H7 (cell line): ENCODE measurements around the gene EFCC1. TPM values are rescaled to one million over a fixed set of nuclear protein-coding genes. Genes with fewer than 3 reads are reported as not detected.
"Not testable (repeated sequence)": the region's sequence is repeated elsewhere in the genome, so short reads cannot be mapped to it uniquely, and the experiment has no call there.

Experiments used
- DNase-seq: peaks from one replicate; pipeline ENCODE4 v3.0.0; 2012
- H3K27me3 ChIP-seq: 2 replicates; pipeline ENCODE4 v1.6.0; 2011; ENCODE audit warnings: mild to moderate bottlenecking, low read length; ENCODE audit not compliant: control insufficient read depth, insufficient read depth
- H3K36me3 ChIP-seq: replicated peaks from 2 replicates; pipeline ENCODE4 v1.5.1; 2011; ENCODE audit warnings: low read length; ENCODE audit not compliant: control insufficient read depth, insufficient read depth
- H3K4me3 ChIP-seq: 2 replicates; pipeline ENCODE4 v1.5.1; 2011; ENCODE audit warnings: low read depth, mild to moderate bottlenecking, control low read depth, low read length, moderate library complexity; ENCODE audit not compliant: insufficient read depth
- total RNA-seq: library from RNA; depleted of rRNA; stranded (reverse); fragments of >200 nt; shearing (Covaris generic); gene quantifications from 2 replicates; pipeline ENCODE4 v1.2.3, GENCODE V29; 2014

Gene EFCC1
- total RNA-seq, 1 experiment from 2014 or later = 0.21 TPM

- Histone ChIP-seq H3K27me3 (no peaks in the 10 kb centered on the region), H3K4me3 (no peak overlapping the region), H3K36me3 (no peaks in the 10 kb centered on the region)
- no peak for DNase-seq
Measured at GRCh38 chr3:129058441-129059200, 57.5 kb downstream of the EFCC1 start.

GRCh38 chr3:129059311-129059958, 58.3 kb downstream of the EFCC1 start:
- Histone ChIP-seq H3K4me3 (no peak overlapping the region), H3K36me3 (no peaks in the 10 kb centered on the region), H3K27me3 (no peaks in the 10 kb centered on the region)
- DNase-seq = peak; percentile 26

GRCh38 chr3:129060276-129061022, 59.3 kb downstream of the EFCC1 start, which contains the start of gene GP9:
GP9 (plus strand) TSS chr3:129060779; CDS start chr3:129061740, 961 bp downstream.
- Histone ChIP-seq H3K27me3 (no peaks in the 10 kb centered on the region), H3K36me3 (no peaks in the 10 kb centered on the region), H3K4me3 (no peak within 1 kb of the TSS)
- no peak for DNase-seq

- H3K4me3 ChIP-seq = no peak overlapping the region
- DNase-seq = peak; percentile 45
- no peaks in the 10 kb centered on the region for H3K36me3 ChIP-seq
- H3K27me3 ChIP-seq = no peaks in the 10 kb centered on the region
Measured at GRCh38 chr3:129061023-129061887, 60.2 kb downstream of the EFCC1 start.

GRCh38 chr3:129061888-129062834, 61.1 kb downstream of the EFCC1 start:
- no peaks in the 10 kb centered on the region for H3K27me3 ChIP-seq
- no peak overlapping the region for H3K4me3 ChIP-seq
- DNase-seq = peak; percentile 45
- no peaks in the 10 kb centered on the region for H3K36me3 ChIP-seq

- H3K36me3 ChIP-seq = no peaks in the 10 kb centered on the region
- no peak overlapping the region for H3K4me3 ChIP-seq
- no peak for DNase-seq
- no peaks in the 10 kb centered on the region for H3K27me3 ChIP-seq
Measured at GRCh38 chr3:129063091-129063640, 62.1 kb downstream of the EFCC1 start.

GRCh38 chr3:129063841-129064482, 62.9 kb downstream of the EFCC1 start:
- H3K36me3 ChIP-seq = no peaks in the 10 kb centered on the region
- no peaks in the 10 kb centered on the region for H3K27me3 ChIP-seq
- H3K4me3 ChIP-seq = no peak overlapping the region
- no peak for DNase-seq

GRCh38 chr3:129065016-129065719, 64.1 kb downstream of the EFCC1 start:
- no peak for DNase-seq
- no peak overlapping the region for H3K4me3 ChIP-seq

GRCh38 chr3:129065720-129066073, 64.6 kb downstream of the EFCC1 start:
- DNase-seq = no peak
- H3K36me3 ChIP-seq = no peaks in the 10 kb centered on the region
- H3K27me3 ChIP-seq = no peaks in the 10 kb centered on the region
- no peak overlapping the region for H3K4me3 ChIP-seq

More at GRCh38 chr3:129065016-129065719, 64.1 kb downstream of the EFCC1 start:
- no peaks in the 10 kb centered on the region for H3K36me3 ChIP-seq
- H3K27me3 ChIP-seq = no peaks in the 10 kb centered on the region

GRCh38 chr3:129067719-129068118, 66.6 kb downstream of the EFCC1 start:
- H3K27me3 ChIP-seq, H3K4me3 ChIP-seq, H3K36me3 ChIP-seq, DNase-seq: not testable (repeated sequence)

GRCh38 chr3:129068291-129068886, 67.3 kb downstream of the EFCC1 start:
- Histone ChIP-seq H3K36me3 (no peaks in the 10 kb centered on the region), H3K27me3 (no peaks in the 10 kb centered on the region), H3K4me3 (peak overlapping the region; percentile 12; the same call in 1 of the 2 replicates)
- DNase-seq = no peak
